Measurements from ENCODE around the gene UGCG. TPM values are rescaled to one million over a fixed set of nuclear protein-coding genes. Genes with fewer than 3 reads are reported as not detected.

Gene UGCG
- total and polyA plus RNA-seq, 2 of the 8 experiments (the other 6 are each of a cell fraction or from before 2014, with no cell fraction given), result 14.9 to 34.0 TPM

DNA sequence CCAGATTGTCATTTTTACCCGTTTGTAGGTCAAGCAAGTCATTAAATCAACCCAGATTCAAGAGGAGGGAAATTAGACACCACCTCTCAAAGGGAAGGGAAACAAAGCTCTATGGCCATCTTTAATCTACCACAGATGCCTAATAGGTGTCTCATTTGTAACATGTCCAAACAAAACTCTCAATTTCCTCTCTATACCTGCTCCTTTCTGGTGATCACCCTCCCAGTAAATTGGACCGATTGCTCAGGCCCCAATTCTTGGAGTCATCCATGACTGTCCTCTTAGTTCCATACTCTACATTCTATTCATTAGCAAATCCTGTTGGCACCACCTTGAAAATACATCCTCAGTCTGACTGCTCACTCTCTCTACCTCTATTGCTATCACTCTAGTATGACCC, 22.1 kb upstream of the UGCG start (continued):
- TF ChIP-seq, protein P1, sequence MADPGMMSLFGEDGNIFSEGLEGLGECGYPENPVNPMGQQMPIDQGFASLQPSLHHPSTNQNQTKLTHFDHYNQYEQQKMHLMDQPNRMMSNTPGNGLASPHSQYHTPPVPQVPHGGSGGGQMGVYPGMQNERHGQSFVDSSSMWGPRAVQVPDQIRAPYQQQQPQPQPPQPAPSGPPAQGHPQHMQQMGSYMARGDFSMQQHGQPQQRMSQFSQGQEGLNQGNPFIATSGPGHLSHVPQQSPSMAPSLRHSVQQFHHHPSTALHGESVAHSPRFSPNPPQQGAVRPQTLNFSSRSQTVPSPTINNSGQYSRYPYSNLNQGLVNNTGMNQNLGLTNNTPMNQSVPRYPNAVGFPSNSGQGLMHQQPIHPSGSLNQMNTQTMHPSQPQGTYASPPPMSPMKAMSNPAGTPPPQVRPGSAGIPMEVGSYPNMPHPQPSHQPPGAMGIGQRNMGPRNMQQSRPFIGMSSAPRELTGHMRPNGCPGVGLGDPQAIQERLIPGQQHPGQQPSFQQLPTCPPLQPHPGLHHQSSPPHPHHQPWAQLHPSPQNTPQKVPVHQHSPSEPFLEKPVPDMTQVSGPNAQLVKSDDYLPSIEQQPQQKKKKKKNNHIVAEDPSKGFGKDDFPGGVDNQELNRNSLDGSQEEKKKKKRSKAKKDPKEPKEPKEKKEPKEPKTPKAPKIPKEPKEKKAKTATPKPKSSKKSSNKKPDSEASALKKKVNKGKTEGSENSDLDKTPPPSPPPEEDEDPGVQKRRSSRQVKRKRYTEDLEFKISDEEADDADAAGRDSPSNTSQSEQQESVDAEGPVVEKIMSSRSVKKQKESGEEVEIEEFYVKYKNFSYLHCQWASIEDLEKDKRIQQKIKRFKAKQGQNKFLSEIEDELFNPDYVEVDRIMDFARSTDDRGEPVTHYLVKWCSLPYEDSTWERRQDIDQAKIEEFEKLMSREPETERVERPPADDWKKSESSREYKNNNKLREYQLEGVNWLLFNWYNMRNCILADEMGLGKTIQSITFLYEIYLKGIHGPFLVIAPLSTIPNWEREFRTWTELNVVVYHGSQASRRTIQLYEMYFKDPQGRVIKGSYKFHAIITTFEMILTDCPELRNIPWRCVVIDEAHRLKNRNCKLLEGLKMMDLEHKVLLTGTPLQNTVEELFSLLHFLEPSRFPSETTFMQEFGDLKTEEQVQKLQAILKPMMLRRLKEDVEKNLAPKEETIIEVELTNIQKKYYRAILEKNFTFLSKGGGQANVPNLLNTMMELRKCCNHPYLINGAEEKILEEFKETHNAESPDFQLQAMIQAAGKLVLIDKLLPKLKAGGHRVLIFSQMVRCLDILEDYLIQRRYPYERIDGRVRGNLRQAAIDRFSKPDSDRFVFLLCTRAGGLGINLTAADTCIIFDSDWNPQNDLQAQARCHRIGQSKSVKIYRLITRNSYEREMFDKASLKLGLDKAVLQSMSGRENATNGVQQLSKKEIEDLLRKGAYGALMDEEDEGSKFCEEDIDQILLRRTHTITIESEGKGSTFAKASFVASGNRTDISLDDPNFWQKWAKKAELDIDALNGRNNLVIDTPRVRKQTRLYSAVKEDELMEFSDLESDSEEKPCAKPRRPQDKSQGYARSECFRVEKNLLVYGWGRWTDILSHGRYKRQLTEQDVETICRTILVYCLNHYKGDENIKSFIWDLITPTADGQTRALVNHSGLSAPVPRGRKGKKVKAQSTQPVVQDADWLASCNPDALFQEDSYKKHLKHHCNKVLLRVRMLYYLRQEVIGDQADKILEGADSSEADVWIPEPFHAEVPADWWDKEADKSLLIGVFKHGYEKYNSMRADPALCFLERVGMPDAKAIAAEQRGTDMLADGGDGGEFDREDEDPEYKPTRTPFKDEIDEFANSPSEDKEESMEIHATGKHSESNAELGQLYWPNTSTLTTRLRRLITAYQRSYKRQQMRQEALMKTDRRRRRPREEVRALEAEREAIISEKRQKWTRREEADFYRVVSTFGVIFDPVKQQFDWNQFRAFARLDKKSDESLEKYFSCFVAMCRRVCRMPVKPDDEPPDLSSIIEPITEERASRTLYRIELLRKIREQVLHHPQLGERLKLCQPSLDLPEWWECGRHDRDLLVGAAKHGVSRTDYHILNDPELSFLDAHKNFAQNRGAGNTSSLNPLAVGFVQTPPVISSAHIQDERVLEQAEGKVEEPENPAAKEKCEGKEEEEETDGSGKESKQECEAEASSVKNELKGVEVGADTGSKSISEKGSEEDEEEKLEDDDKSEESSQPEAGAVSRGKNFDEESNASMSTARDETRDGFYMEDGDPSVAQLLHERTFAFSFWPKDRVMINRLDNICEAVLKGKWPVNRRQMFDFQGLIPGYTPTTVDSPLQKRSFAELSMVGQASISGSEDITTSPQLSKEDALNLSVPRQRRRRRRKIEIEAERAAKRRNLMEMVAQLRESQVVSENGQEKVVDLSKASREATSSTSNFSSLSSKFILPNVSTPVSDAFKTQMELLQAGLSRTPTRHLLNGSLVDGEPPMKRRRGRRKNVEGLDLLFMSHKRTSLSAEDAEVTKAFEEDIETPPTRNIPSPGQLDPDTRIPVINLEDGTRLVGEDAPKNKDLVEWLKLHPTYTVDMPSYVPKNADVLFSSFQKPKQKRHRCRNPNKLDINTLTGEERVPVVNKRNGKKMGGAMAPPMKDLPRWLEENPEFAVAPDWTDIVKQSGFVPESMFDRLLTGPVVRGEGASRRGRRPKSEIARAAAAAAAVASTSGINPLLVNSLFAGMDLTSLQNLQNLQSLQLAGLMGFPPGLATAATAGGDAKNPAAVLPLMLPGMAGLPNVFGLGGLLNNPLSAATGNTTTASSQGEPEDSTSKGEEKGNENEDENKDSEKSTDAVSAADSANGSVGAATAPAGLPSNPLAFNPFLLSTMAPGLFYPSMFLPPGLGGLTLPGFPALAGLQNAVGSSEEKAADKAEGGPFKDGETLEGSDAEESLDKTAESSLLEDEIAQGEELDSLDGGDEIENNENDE (IDR thresholded peaks at IDR 0.05; ENCODE audit: insufficient replicate concordance, low read length), result no peak
- TF ChIP-seq CEBPB (IDR thresholded peaks at IDR 0.05; ENCODE audit: low read depth, low read length) (no peak), TBP (IDR thresholded peaks at IDR 0.05; ENCODE audit: low read depth, low read length) (no peak), SP2 (IDR thresholded peaks at IDR 0.05; ENCODE audit: low read length) (no peak), POLR2A (IDR thresholded peaks at IDR 0.05; ENCODE audit: control extremely low read depth in 1 of 2, low read depth in 2 of 2, low read length in 2 of 2) (no peak), ATF3 (IDR thresholded peaks at IDR 0.05; ENCODE audit: insufficient read depth, low read depth, low read length) (no peak), CHD1 (IDR thresholded peaks at IDR 0.05; ENCODE audit: low read depth, low read length) (no peak), EP300 (IDR thresholded peaks at IDR 0.05; ENCODE audit: borderline replicate concordance in 1 of 2, low read depth in 2 of 2, low read length in 2 of 2) (no peak)

Measured in H1 (cell line).